ENCODE measurements around the gene FAM222A. TPM values are rescaled to one million over a fixed set of nuclear protein-coding genes. Genes with fewer than 3 reads are reported as not detected.

FAM222A gene
- total and polyA plus RNA-seq, 2 of the 4 experiments (the other 2 are of a cell fraction): under 0.01 to 0.32 TPM

GRCh38 chr12:109722721-109723094 is 9.1 kb downstream of the FAM222A start:
- H2AK9ac ChIP-seq (replicated peaks; ENCODE audit: low read depth, low read length, poor library complexity): no peak overlapping the region
- no peak overlapping the region for H3K4me3 ChIP-seq (ENCODE audit: insufficient read depth, low read depth, low read length)
- DNase-seq (no peak), ATAC-seq (ENCODE audit: low read depth) (no peak)
- no peak overlapping the region for H3K27ac ChIP-seq (ENCODE audit: insufficient read depth, low read length)
- H3K14ac ChIP-seq (replicated peaks; ENCODE audit: low read depth, low read length): no peak overlapping the region
- H3K27me3 ChIP-seq (ENCODE audit: control insufficient read depth, insufficient read depth, low read length): peaks cover 45% of the 10 kb centered on the region
- H2BK20ac ChIP-seq (ENCODE audit: low read depth, low read length): no peak overlapping the region
- intact Hi-C loops (cut with micrococcal nuclease): no loop called here
- in situ Hi-C loops (cut with MboI; ENCODE audit: low sequenced_read_pairs): no loop called here
- no peaks in the 10 kb centered on the region for H3K4me1 ChIP-seq (ENCODE audit: control insufficient read depth, insufficient read depth, low read length)
- H3K23ac ChIP-seq (ENCODE audit: low read depth, low read length): no peak overlapping the region
- H3K9me1 ChIP-seq (ENCODE audit: insufficient read depth, low read length): no peaks in the 10 kb centered on the region
- no peak overlapping the region for H4K91ac ChIP-seq (ENCODE audit: insufficient read depth, low read depth, low read length)
- CTCF ChIA-PET: no interaction called here
- no peaks in the 10 kb centered on the region for H3K36me3 ChIP-seq (ENCODE audit: control insufficient read depth, insufficient read depth, low read length)
- H3K4me2 ChIP-seq (ENCODE audit: low read depth, low read length): no peak overlapping the region
- no peak overlapping the region for H2AK5ac ChIP-seq (ENCODE audit: low read depth, low read length)
- H2BK120ac ChIP-seq (ENCODE audit: low read depth, low read length): no peak overlapping the region
- H2BK5ac ChIP-seq (ENCODE audit: low read depth, low read length, poor library complexity, severe bottlenecking): no peak overlapping the region
- no peak overlapping the region for H3K56ac ChIP-seq (ENCODE audit: extremely low read depth, insufficient read depth, low read length)
- no peak for TF ChIP-seq NFE2L2 (IDR thresholded peaks at IDR 0.05; ENCODE audit: low read depth, low read length)
- H3K9me3 ChIP-seq (ENCODE audit: control insufficient read depth, insufficient read depth, low read length): no peaks in the 10 kb centered on the region
- no peak overlapping the region for H2BK15ac ChIP-seq (ENCODE audit: low read depth, low read length)
- no peak overlapping the region for H2AFZ ChIP-seq (replicated peaks; ENCODE audit: low read length, poor library complexity)
- dilution Hi-C loops (cut with HindIII; ENCODE audit: low sequenced_read_pairs, unreplicated experiment): no loop called here
- no peak overlapping the region for H3K18ac ChIP-seq (ENCODE audit: low read depth, low read length)
- H4K8ac ChIP-seq (ENCODE audit: low read depth in 2 of 2, low read length in 2 of 2): no peak overlapping the region
- H4K5ac ChIP-seq (ENCODE audit: low read depth, low read length): no peak overlapping the region
- no CpG with 5 or more reads among the region's 9 CpGs for WGBS, 2 experiments (ENCODE audit: extremely low coverage in 2 of 2, insufficient read length in 1 of 2)
- BruUV-seq (replicated peaks): no TSS peak
- no peaks in the 10 kb centered on the region for H3K79me1 ChIP-seq (ENCODE audit: low read depth in 1 of 2, low read length in 2 of 2)
- no peak overlapping the region for H3K9ac ChIP-seq (ENCODE audit: low read depth, low read length)
- POLR2A ChIA-PET (ENCODE audit: unreplicated experiment): no interaction called here
- no peak overlapping the region for H3K4ac ChIP-seq (ENCODE audit: low read depth, low read length)
- H4K20me1 ChIP-seq (ENCODE audit: insufficient read depth, low read length): no peaks in the 10 kb centered on the region; the same call in 1 of the 2 replicates
